ENCODE results near the gene OAS2. TPM values are rescaled to one million over a fixed set of nuclear protein-coding genes. Genes with fewer than 3 reads are reported as not detected.
A peak's percentile ranks its signal among the peaks of the same experiment; 100 is the strongest.

The OAS2 gene
- total and polyA plus RNA-seq, 9 of the 15 experiments (the other 6 are each of a cell fraction or from before 2014, with no cell fraction given) = 0.13 to 0.85 TPM; not detected in 7

- no peak for TF ChIP-seq ZNF395 (CRISPR knock-in tag; IDR thresholded peaks at IDR 0.05)
- no peak for TF ChIP-seq ZNF740 (CRISPR knock-in tag; IDR thresholded peaks at IDR 0.05)
- no peak for TF ChIP-seq ZNF740 (tag; IDR thresholded peaks at IDR 0.05)
- no peak for TF ChIP-seq SMARCC2 (IDR thresholded peaks at IDR 0.05; ENCODE audit: low read depth)
- no peak for TF ChIP-seq NFIX (CRISPR knock-in tag; IDR thresholded peaks at IDR 0.05; ENCODE audit: low read depth)
- peak; percentile 17; the same call in 1 of the 2 replicates for TF ChIP-seq REST (IDR thresholded peaks at IDR 0.05; ENCODE audit: borderline replicate concordance)
- TF ChIP-seq REST (CRISPR knock-in tag; IDR thresholded peaks at IDR 0.05; ENCODE audit: low read depth) = no peak
- TF ChIP-seq MCM7 (IDR thresholded peaks at IDR 0.05) = peak in 1 of 2 experiments; percentile 63; a peak in 1 of 4 replicates
- no peak for TF ChIP-seq ZNF707 (CRISPR knock-in tag; conservative IDR thresholded peaks at IDR 0.05)
- 0 out of 4 replicates have a peak, but pooled peaks of 1 of the 2 experiments have one; percentile 20 for TF ChIP-seq MAZ (CRISPR knock-in tag; conservative IDR thresholded peaks at IDR 0.05 in 1 of 2, IDR thresholded peaks at IDR 0.05 in 1 of 2)
- TF ChIP-seq RAD21 (CRISPR knock-in tag; conservative IDR thresholded peaks at IDR 0.05 in 1 of 2, IDR thresholded peaks at IDR 0.05 in 1 of 2) = peak; percentile 23 to 59; a peak in 2 of 4 replicates
- peak; percentile 85 for TF ChIP-seq CTCFL (IDR thresholded peaks at IDR 0.05; ENCODE audit: borderline replicate concordance, insufficient read depth, low read depth, low read length, poor library complexity, severe bottlenecking)
- TF ChIP-seq ZKSCAN8 (CRISPR knock-in tag; IDR thresholded peaks at IDR 0.05) = no peak
- TF ChIP-seq ZBTB17 (CRISPR knock-in tag; IDR thresholded peaks at IDR 0.05) = no peak
Observed at GRCh38 chr12:113030875-113031525, 52.7 kb downstream of the OAS2 start (continued).
